ENCODE measurements around the gene RFX4. TPM values are rescaled to one million over a fixed set of nuclear protein-coding genes. Genes with fewer than 3 reads are reported as not detected.

The RFX4 gene
- total RNA-seq, 2 experiments from 2014 or later, result not detected

DNA sequence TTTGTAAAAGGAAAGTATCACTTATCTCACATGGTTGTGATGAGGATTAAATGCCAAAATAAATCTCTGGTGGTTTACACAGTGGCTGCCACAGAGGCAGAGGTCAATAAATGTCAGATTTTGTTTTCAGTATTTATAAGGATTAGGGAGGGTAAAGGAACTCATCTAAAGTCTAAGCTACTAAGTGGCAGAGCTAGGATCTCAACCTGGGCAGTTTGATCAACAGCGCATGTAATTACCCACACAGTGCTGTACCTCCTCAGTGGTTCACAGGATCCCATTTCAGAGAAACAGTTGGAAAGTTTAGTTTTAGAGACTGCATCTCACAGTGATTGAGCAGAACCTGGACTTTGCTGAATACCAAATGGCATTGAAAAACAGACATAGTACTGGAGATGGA, 146.8 kb downstream of the RFX4 start:
- intact Hi-C loops (cut with micrococcal nuclease; ENCODE audit: unreplicated experiment), result no loop called here
- no peaks in the 10 kb centered on the region for H3K79me2 ChIP-seq (ENCODE audit: insufficient read depth, low read depth, low read length)
- no peak for DNase-seq (ENCODE audit: low spot score)
- H3K4me2 ChIP-seq (ENCODE audit: low read length), result no peak overlapping the region
- H4K20me1 ChIP-seq (ENCODE audit: insufficient read depth, low read length), result no peaks in the 10 kb centered on the region
- H3K4me1 ChIP-seq (ENCODE audit: insufficient read depth, low read length, poor library complexity, severe bottlenecking), result no peaks in the 10 kb centered on the region
- H3K9me3 ChIP-seq (ENCODE audit: low read length), result no peaks in the 10 kb centered on the region
- TF ChIP-seq, protein P1, sequence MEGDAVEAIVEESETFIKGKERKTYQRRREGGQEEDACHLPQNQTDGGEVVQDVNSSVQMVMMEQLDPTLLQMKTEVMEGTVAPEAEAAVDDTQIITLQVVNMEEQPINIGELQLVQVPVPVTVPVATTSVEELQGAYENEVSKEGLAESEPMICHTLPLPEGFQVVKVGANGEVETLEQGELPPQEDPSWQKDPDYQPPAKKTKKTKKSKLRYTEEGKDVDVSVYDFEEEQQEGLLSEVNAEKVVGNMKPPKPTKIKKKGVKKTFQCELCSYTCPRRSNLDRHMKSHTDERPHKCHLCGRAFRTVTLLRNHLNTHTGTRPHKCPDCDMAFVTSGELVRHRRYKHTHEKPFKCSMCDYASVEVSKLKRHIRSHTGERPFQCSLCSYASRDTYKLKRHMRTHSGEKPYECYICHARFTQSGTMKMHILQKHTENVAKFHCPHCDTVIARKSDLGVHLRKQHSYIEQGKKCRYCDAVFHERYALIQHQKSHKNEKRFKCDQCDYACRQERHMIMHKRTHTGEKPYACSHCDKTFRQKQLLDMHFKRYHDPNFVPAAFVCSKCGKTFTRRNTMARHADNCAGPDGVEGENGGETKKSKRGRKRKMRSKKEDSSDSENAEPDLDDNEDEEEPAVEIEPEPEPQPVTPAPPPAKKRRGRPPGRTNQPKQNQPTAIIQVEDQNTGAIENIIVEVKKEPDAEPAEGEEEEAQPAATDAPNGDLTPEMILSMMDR (conservative IDR thresholded peaks at IDR 0.05; ENCODE audit: low read length), result no peak
- TF ChIP-seq EZH2phosphoT487 (IDR thresholded peaks at IDR 0.05; ENCODE audit: borderline replicate concordance, low read depth, low read length), result no peak
- no peak overlapping the region for H3K4me3 ChIP-seq (ENCODE audit: low read depth, low read length, poor library complexity, severe bottlenecking)
- no peak overlapping the region for H3K27ac ChIP-seq (ENCODE audit: low read depth, low read length, poor library complexity, severe bottlenecking)
- POLR2A ChIA-PET, result interaction anchor here (0.6 kb wide), 1 partner anchor 30 kb away, joined by 3 read pairs; no protein-coding TSS in a partner anchor
- no peaks in the 10 kb centered on the region for H3K36me3 ChIP-seq (ENCODE audit: insufficient read depth, low read length)
- CTCF ChIA-PET (ENCODE audit: unreplicated experiment), result no interaction called here
- no peak overlapping the region for H2AFZ ChIP-seq (ENCODE audit: low read length)
- no TSS peak for BruUV-seq (replicated peaks)
- no peaks in the 10 kb centered on the region for H3K9me2 ChIP-seq (ENCODE audit: insufficient read depth, low read length)

DNA sequence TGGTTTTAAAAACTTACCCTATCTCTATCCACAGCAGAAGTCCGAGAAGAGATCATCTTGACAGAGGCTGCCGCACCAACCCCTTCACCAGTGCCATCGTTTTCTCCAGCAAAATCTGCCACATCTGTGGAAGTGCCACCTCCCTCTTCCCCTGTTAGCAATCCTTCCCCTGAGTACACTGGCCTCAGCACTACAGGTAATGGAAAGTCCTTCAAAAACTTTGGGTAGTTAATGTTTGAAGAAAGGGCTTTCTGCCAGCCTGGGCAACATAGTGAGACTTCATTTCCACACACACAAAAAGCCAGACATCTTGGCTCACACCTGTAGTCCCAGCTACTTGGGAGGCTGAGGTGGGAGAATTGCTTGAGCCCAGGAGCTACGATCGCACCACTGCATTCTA, 150.1 kb downstream of the RFX4 start:
- Histone ChIP-seq H4K20me1 (ENCODE audit: insufficient read depth, low read length) (no peaks in the 10 kb centered on the region), H3K9me3 (ENCODE audit: low read length) (no peaks in the 10 kb centered on the region), H3K36me3 (ENCODE audit: insufficient read depth, low read length) (no peaks in the 10 kb centered on the region), H3K4me1 (ENCODE audit: insufficient read depth, low read length, poor library complexity, severe bottlenecking) (no peaks in the 10 kb centered on the region), H3K4me3 (ENCODE audit: low read depth, low read length, poor library complexity, severe bottlenecking) (no peak overlapping the region), H3K9me2 (ENCODE audit: insufficient read depth, low read length) (no peaks in the 10 kb centered on the region), H2AFZ (ENCODE audit: low read length) (no peak overlapping the region), H3K4me2 (ENCODE audit: low read length) (no peak overlapping the region), H3K79me2 (ENCODE audit: insufficient read depth, low read depth, low read length) (no peaks in the 10 kb centered on the region), H3K27ac (ENCODE audit: low read depth, low read length, poor library complexity, severe bottlenecking) (no peak overlapping the region)
- no peak for DNase-seq (ENCODE audit: low spot score)
- TF ChIP-seq, protein P1 (conservative IDR thresholded peaks at IDR 0.05; ENCODE audit: low read length), result no peak
- intact Hi-C loops (cut with micrococcal nuclease; ENCODE audit: unreplicated experiment), result no loop called here
- CTCF ChIA-PET (ENCODE audit: unreplicated experiment), result no interaction called here
- POLR2A ChIA-PET, result no interaction called here
- no TSS peak for BruUV-seq (replicated peaks)

- Histone ChIP-seq H3K9me2 (ENCODE audit: insufficient read depth, low read length) (no peaks in the 10 kb centered on the region), H3K4me3 (ENCODE audit: low read depth, low read length, poor library complexity, severe bottlenecking) (no peak overlapping the region), H3K27ac (ENCODE audit: low read depth, low read length, poor library complexity, severe bottlenecking) (no peak overlapping the region), H3K4me1 (ENCODE audit: insufficient read depth, low read length, poor library complexity, severe bottlenecking) (no peaks in the 10 kb centered on the region), H3K79me2 (ENCODE audit: insufficient read depth, low read depth, low read length) (no peaks in the 10 kb centered on the region), H4K20me1 (ENCODE audit: insufficient read depth, low read length) (no peaks in the 10 kb centered on the region), H3K36me3 (ENCODE audit: insufficient read depth, low read length) (no peaks in the 10 kb centered on the region), H2AFZ (ENCODE audit: low read length) (no peak overlapping the region), H3K9me3 (ENCODE audit: low read length) (no peaks in the 10 kb centered on the region), H3K4me2 (ENCODE audit: low read length) (no peak overlapping the region)
- no peak for TF ChIP-seq EZH2phosphoT487 (IDR thresholded peaks at IDR 0.05; ENCODE audit: borderline replicate concordance, low read depth, low read length)
- TF ChIP-seq, protein P1 (conservative IDR thresholded peaks at IDR 0.05; ENCODE audit: low read length), result no peak
- intact Hi-C loops (cut with micrococcal nuclease; ENCODE audit: unreplicated experiment), result no loop called here
- CTCF ChIA-PET (ENCODE audit: unreplicated experiment), result no interaction called here
- POLR2A ChIA-PET, result no interaction called here
- no peak for DNase-seq (ENCODE audit: low spot score)
- no TSS peak for BruUV-seq (replicated peaks)
Observed at GRCh38 chr12:106733660-106734059, 150.9 kb downstream of the RFX4 start.
